ENCODE data around the gene BEST4. TPM values are rescaled to one million over a fixed set of nuclear protein-coding genes. Genes with fewer than 3 reads are reported as not detected.

BEST4 gene
- total and polyA plus RNA-seq, 2 of the 13 experiments (the other 11 are each of a cell fraction or from before 2014, with no cell fraction given): 0.77 to 1.4 TPM

DNA sequence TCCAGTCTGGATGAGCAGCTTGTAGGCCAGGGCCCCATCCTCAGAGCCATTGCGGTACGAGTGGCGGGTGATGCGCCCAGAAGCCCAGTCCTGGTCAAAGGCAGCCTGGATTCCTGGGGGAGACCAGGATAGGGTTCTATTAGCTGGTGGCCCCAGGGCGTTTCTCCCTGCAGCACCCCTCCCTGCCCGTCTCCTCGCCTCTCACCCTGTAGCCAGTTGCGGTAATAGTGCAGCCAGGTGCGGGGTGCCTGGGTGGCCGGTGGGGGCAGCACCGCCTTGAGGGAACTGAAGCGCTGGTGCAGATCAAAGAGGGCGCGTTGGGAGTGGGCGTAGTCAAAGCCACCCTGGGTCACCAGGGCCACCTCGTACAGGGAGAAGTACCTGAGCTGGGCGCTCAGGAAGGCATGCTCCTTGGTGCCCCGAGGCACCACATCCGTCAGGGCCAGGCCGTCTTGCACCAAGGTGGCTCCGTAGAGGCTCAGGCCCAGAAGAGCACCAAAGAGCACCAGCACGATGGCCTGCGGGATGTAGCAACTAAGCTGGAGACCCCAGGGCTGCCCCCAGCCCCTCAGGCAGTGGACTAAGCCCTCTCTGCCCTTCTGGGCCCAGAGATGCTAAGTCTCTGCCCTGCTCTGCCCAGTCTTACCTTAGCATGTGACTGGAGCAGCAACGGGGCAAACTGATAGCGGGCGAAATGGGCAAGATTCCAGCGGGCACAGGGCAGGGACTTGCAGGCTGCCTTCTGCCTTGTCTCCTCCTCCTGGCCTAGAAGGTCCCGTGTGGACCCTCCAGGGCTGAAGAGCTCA, 39.4 kb upstream of the BEST4 start (continued):
- no peak for TF ChIP-seq LCORL (IDR thresholded peaks at IDR 0.05)
- TF ChIP-seq LCORL (CRISPR knock-in tag; IDR thresholded peaks at IDR 0.05): 0 out of 2 replicates have a peak, but pooled peaks have one; percentile 54
- peak; percentile 63; the same call in 1 of the 2 replicates for TF ChIP-seq KDM2A (CRISPR knock-in tag; IDR thresholded peaks at IDR 0.05; ENCODE audit: borderline replicate concordance, low read depth)
- TF ChIP-seq ZSCAN25 (CRISPR knock-in tag; IDR thresholded peaks at IDR 0.05): peak; percentile 91
- TF ChIP-seq ELF4 (CRISPR knock-in tag; IDR thresholded peaks at IDR 0.05; ENCODE audit: borderline replicate concordance): no peak; the same call in 1 of the 2 replicates
- TF ChIP-seq SALL1 (CRISPR knock-in tag; IDR thresholded peaks at IDR 0.05): peak; percentile 57; the same call in 1 of the 2 replicates
- no peak for TF ChIP-seq ASH2L (IDR thresholded peaks at IDR 0.05; ENCODE audit: insufficient read length, low read depth, low read length)
- TF ChIP-seq, protein P1, sequence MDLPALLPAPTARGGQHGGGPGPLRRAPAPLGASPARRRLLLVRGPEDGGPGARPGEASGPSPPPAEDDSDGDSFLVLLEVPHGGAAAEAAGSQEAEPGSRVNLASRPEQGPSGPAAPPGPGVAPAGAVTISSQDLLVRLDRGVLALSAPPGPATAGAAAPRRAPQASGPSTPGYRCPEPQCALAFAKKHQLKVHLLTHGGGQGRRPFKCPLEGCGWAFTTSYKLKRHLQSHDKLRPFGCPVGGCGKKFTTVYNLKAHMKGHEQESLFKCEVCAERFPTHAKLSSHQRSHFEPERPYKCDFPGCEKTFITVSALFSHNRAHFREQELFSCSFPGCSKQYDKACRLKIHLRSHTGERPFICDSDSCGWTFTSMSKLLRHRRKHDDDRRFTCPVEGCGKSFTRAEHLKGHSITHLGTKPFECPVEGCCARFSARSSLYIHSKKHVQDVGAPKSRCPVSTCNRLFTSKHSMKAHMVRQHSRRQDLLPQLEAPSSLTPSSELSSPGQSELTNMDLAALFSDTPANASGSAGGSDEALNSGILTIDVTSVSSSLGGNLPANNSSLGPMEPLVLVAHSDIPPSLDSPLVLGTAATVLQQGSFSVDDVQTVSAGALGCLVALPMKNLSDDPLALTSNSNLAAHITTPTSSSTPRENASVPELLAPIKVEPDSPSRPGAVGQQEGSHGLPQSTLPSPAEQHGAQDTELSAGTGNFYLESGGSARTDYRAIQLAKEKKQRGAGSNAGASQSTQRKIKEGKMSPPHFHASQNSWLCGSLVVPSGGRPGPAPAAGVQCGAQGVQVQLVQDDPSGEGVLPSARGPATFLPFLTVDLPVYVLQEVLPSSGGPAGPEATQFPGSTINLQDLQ (CRISPR knock-in tag; IDR thresholded peaks at IDR 0.05): no peak
- no peak for TF ChIP-seq GPN1 (CRISPR knock-in tag; IDR thresholded peaks at IDR 0.05; ENCODE audit: borderline replicate concordance)
- TF ChIP-seq, protein P2, sequence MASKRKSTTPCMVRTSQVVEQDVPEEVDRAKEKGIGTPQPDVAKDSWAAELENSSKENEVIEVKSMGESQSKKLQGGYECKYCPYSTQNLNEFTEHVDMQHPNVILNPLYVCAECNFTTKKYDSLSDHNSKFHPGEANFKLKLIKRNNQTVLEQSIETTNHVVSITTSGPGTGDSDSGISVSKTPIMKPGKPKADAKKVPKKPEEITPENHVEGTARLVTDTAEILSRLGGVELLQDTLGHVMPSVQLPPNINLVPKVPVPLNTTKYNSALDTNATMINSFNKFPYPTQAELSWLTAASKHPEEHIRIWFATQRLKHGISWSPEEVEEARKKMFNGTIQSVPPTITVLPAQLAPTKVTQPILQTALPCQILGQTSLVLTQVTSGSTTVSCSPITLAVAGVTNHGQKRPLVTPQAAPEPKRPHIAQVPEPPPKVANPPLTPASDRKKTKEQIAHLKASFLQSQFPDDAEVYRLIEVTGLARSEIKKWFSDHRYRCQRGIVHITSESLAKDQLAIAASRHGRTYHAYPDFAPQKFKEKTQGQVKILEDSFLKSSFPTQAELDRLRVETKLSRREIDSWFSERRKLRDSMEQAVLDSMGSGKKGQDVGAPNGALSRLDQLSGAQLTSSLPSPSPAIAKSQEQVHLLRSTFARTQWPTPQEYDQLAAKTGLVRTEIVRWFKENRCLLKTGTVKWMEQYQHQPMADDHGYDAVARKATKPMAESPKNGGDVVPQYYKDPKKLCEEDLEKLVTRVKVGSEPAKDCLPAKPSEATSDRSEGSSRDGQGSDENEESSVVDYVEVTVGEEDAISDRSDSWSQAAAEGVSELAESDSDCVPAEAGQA (IDR thresholded peaks at IDR 0.05; ENCODE audit: low read depth): no peak
- TF ChIP-seq, protein P2 (CRISPR knock-in tag; IDR thresholded peaks at IDR 0.05; ENCODE audit: borderline replicate concordance): no peak
- peak; percentile 26; the same call in 1 of the 2 replicates for TF ChIP-seq ZNF83 (CRISPR knock-in tag; IDR thresholded peaks at IDR 0.05; ENCODE audit: borderline replicate concordance)
- TF ChIP-seq ZNF777 (CRISPR knock-in tag; IDR thresholded peaks at IDR 0.05): no peak
- no peak for TF ChIP-seq ETV5 (CRISPR knock-in tag; IDR thresholded peaks at IDR 0.05; ENCODE audit: borderline replicate concordance)
- peak; percentile 90 for TF ChIP-seq TCF7 (IDR thresholded peaks at IDR 0.05; ENCODE audit: low read depth)
- TF ChIP-seq ZBTB1 (CRISPR knock-in tag; IDR thresholded peaks at IDR 0.05; ENCODE audit: borderline replicate concordance): no peak
- peak; percentile 22; the same call in 1 of the 2 replicates for TF ChIP-seq ZNF891 (CRISPR knock-in tag; IDR thresholded peaks at IDR 0.05)

Measured in HepG2 (cell line).